Body of pancreas (tissue), 4 donors: ENCODE data around the gene IFNAR1.

ENCODE experiments used
- CTCF ChIP-seq, 7 experiments: fragments of 450-650 bp in 4 of 7; fragments of 200-600 bp in 3 of 7; sonication (generic) in 3 of 7; IDR thresholded peaks; one replicate each; pipeline ENCODE4 v1.5.1; 2016 to 2019; ENCODE audit warnings: antibody characterized with exemption in 7 of 7
- POLR2A ChIP-seq, 3 donors: fragments of 450-650 bp; IDR thresholded peaks; one replicate each; pipeline ENCODE4 v1.6.1; 2016; ENCODE audit warnings: antibody characterized with exemption in 3 of 3, mild to moderate bottlenecking in 2 of 3

GRCh38 chr21:33313611-33314010 lies 11.2 kb upstream of the IFNAR1 start:
- TF ChIP-seq CTCF (IDR thresholded peaks at IDR 0.05) (no peak), POLR2A (IDR thresholded peaks at IDR 0.05) (no peak)
